ENCODE measurements around the gene REPIN1.

REPIN1 gene

DNA sequence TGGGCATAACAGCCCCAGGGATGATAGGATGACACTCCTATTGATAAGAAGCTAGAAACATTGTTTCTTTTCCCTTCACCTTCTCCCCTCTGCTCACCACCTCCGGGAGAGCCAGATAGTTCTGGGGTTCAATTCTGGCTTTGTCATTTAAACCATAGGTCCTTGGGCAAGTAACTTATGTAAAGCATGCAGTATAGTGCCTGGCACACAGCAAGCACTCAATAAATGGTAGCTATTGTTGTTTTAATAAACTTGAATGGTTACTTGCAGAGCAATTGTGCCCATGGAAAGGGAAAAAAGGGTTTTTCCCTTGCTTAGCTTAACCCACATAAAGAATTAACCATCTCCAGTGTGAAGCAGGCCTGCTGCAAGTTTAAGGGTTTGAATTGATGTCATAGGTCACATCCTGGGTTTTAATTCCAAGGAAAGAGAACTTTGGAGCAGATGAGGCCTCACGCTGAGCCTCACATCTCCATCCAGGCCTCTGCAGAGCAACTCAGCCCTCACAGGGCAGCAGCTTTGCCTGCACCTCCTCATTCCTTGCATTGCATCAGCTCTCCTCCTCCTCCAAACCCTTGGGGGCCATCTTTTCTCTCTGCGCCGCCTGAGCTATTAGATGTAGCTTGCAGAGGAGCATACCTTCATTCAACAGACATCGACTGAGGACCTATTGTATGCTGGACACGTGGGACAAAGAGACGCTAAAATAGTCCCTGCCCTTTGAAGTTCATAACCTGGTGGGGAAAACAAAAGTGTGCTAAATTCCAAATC, 33.4 kb downstream of the REPIN1 start:
- no peak for DNase-seq (ENCODE audit: low spot score)
- TF ChIP-seq, protein P1, sequence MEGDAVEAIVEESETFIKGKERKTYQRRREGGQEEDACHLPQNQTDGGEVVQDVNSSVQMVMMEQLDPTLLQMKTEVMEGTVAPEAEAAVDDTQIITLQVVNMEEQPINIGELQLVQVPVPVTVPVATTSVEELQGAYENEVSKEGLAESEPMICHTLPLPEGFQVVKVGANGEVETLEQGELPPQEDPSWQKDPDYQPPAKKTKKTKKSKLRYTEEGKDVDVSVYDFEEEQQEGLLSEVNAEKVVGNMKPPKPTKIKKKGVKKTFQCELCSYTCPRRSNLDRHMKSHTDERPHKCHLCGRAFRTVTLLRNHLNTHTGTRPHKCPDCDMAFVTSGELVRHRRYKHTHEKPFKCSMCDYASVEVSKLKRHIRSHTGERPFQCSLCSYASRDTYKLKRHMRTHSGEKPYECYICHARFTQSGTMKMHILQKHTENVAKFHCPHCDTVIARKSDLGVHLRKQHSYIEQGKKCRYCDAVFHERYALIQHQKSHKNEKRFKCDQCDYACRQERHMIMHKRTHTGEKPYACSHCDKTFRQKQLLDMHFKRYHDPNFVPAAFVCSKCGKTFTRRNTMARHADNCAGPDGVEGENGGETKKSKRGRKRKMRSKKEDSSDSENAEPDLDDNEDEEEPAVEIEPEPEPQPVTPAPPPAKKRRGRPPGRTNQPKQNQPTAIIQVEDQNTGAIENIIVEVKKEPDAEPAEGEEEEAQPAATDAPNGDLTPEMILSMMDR (IDR thresholded peaks at IDR 0.05; ENCODE audit: extremely low read depth, missing control alignments): no peak

DNA sequence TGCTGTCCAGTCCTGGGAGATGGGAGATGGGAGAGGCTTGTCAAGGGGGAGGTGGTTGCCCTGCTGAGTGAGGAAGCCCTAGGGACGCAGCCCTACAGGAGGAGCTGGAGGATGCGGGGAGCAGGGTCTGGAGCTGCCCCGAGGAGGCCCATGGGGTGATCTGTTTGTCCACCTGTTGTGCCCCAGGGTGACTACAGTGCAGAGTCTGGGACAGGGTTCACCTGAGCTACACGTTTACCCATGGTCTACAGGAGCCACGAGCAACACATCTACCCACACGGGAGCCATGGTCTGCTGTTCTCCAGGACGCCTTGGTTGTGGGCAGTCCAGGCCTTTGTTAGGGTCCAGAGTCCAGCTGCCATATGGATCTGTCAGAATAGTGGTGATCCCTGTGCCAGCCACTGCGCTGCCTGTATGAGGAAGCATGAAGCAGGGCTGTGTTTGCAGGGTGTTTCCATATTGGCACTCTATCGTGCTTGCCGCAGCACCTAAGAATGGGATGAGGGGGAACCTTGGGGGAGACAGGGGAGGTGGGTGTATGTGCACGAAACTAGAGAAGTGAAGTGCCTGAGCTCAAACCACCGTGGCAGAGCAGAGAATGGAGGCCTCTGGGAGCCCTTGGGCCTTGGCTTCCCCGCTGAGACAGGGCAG, 34.2 kb downstream of the REPIN1 start:
- no peak for DNase-seq (ENCODE audit: low spot score)
- TF ChIP-seq, protein P1 (IDR thresholded peaks at IDR 0.05; ENCODE audit: extremely low read depth, missing control alignments): no peak

DNA sequence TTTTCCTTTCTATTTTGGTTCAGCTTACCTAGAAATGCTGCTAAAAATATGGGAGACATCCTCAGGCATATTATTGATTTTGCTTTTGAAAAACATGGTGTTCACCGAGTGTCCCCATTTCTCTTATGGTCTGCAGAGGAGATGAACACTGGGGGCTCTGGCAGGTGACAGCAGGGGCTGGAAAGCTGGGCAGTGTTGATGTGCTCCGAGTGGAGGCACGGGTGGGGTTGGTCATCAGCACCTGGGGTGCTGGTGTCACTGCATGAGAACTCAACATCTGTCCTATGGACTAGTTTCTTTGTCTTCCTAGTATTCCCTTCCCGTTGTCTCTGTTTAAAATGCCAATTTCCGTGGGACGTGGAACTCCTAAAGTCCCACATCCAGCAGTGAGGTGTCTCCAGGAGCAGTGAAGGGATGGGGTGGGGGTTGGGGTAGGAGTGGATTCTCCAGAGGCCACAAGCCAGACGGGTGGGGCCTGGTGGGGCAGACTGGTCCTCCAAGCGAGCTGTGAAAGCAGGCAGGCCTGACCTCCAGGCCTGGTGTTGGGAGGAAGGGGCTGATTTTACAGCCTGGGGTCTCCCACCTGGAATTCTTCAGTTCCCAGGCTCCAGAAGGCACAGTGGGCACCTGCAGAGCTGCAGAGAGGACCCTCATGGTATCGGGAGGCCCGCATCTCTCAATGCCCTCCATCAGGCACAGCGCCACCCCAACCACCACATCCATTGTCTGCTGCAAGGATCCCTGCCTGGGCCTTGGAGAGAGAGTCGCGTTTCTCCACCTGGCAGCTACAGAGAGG, 35.0 kb downstream of the REPIN1 start:
- TF ChIP-seq, protein P1 (IDR thresholded peaks at IDR 0.05; ENCODE audit: extremely low read depth, missing control alignments): no peak

DNA sequence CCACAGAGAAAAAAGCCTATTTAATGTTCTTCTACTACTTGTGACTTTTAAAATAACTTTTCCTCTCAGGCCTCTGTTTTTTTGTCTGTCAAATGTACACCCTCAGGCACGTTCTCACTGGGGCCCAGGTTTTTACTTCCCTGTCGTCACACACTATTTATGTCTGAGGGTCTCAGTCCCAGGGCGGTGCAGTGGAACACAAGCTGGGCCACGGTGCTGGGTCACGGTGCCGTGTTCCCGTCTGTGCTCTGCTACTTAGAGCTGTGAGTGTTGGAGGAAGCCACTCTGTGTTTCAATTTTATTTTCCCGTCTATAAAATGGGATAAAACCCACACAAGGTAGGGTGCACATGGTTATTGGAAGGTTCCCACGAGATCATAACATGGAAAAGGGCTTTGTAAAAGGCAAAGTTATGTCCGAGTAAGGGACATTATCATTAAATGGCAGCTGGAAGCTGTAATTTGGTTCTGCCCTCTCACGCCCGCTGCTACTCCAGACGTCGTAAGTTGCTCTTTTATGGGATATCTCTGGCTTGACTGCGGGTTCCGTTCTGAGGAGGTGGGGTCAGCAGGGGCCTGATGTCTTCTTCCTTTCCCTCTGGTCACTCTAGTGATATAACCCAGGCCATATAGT, 35.7 kb downstream of the REPIN1 start:
- TF ChIP-seq, protein P1 (IDR thresholded peaks at IDR 0.05; ENCODE audit: extremely low read depth, missing control alignments): no peak
- DNase-seq (ENCODE audit: low spot score): no peak

More for the DNA sequence above, 35.0 kb downstream of the REPIN1 start:
- DNase-seq (ENCODE audit: low spot score): no peak

DNA sequence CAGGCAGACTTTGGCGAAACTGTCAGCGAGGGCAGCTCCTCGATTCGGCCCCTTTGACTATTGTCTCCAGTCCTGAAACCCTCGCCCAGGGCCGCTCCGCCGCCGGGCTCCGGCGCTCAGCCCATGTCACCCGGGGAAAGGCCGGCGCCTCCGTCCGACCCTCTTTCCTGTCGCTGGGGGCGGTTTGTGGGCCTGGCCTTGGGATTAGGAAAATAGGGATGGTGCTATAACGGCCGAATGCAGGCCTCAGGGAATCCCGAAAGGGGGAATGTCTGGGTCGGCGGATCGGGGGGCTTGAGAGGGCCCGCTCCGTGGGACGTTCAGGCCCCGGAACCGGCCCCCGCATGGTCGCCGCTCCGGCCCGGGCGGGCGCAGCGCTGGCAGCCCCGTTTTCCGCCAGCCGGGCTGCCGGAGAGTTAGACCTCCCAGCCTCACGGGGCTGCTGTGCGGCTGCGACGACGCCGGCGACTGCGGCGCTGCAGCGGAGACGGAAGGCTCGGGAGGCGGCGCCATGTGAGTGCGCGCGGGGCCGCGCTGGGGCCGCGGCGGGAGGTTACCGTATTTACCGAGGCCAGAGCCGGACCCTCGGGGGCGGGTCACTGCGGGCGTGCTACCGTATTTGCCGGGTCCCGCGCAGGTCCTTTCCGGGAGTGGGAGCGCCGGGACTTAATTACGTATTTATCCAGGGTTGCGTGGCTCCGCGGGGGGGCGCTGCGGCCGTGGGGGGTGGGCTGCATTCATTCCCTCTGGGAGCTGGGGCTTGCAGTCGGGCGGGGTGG, 36.4 kb downstream of the REPIN1 start:
- DNase-seq (ENCODE audit: low spot score): peak; percentile 94
- TF ChIP-seq, protein P1 (IDR thresholded peaks at IDR 0.05; ENCODE audit: extremely low read depth, missing control alignments): peak; percentile 15

DNA sequence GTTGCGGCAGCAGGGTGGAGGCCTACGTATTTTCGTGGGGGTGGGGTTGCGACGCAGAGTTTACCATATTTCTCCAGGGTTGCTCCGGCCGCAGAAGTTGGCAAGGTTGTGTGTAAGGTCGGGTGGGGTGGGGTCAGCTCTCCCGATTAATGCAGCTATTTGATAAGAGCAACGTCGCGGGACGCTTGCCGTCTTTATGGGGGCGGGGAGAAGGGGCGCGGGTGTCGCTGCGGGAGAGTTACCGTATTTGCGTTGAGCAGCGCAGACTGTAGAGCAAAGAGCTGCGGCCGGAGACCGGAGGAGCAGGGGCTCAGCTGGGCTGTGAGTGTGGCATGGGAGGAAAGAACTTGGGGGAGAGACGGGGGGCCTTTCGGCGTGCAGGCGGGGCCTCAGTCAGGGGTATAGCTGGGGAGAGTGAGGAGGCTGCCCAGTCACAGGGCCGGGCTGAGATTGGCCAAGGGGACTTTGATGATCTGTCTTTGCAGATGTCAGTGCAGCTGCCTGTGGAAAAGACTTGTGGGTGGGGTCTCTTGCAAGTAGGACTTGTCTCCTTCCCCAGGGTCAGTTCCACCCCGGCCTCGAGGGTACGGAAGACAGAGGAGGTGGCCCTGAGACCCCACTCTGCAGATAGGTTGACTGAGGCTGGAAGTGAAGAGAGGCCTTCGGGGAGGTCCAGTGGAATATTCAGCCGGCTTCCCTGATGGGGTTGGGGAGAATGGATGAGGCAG, 37.1 kb downstream of the REPIN1 start:
- TF ChIP-seq, protein P1 (IDR thresholded peaks at IDR 0.05; ENCODE audit: extremely low read depth, missing control alignments): no peak
- peak; percentile 71 for DNase-seq (ENCODE audit: low spot score)
